Neural crest cell (in vitro differentiated cells): Measurements from ENCODE around the gene ANKRD63. TPM values are rescaled to one million over a fixed set of nuclear protein-coding genes. Genes with fewer than 3 reads are reported as not detected.

ENCODE experiments used
- DNase-seq: peaks from one replicate; pipeline ENCODE4 v3.0.0; 2021; ENCODE audit warnings: low read depth, mixed read lengths, low spot score
- H3K27ac Mint-ChIP-seq: one replicate; pipeline ENCODE4 v1.8.0; 2021; ENCODE audit warnings: mild to moderate bottlenecking, mixed read lengths; ENCODE audit not compliant: unreplicated experiment
- H3K27me3 Mint-ChIP-seq: 2 replicates; pipeline ENCODE4 v1.8.0; 2021; ENCODE audit warnings: low read depth, mild to moderate bottlenecking, mixed read lengths
- H3K36me3 Mint-ChIP-seq: 2 replicates; pipeline ENCODE4 v1.8.0; 2021; ENCODE audit warnings: low read depth, mild to moderate bottlenecking, mixed read lengths
- H3K4me1 Mint-ChIP-seq: 2 replicates; pipeline ENCODE4 v1.8.0; 2021; ENCODE audit warnings: mixed read lengths
- H3K4me3 Mint-ChIP-seq: one replicate; pipeline ENCODE4 v1.8.0; 2021; ENCODE audit warnings: mild to moderate bottlenecking, mixed read lengths
- H3K9me3 Mint-ChIP-seq: 2 replicates; pipeline ENCODE4 v1.8.0; 2021; ENCODE audit warnings: mixed read lengths
- CTCF ChIP-seq: fragments of 200-600 bp; sonication (generic); conservative IDR thresholded peaks from 2 replicates; pipeline ENCODE4 v1.5.0; 2021; ENCODE audit warnings: antibody characterized with exemption, mild to moderate bottlenecking
- total RNA-seq: library from RNA; stranded (reverse); gene quantifications from 2 replicates; pipeline ENCODE4 v1.2.1, GENCODE V29; 2021

Gene ANKRD63
- total RNA-seq, 1 donor from 2014 or later: not detected

DNA sequence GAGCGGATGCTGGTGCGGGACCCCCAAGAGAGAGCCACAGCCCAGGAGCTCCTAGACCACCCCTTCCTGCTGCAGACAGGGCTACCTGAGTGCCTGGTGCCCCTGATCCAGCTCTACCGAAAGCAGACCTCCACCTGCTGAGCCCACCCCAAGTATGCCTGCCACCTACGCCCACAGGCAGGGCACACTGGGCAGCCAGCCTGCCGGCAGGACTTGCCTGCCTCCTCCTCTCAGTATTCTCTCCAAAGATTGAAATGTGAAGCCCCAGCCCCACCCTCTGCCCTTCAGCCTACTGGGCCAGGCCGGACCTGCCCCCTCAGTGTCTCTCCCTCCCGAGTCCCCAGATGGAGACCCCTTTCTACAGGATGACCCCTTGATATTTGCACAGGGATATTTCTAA, 6.9 kb downstream of the ANKRD63 start:
- no peak overlapping the region for H3K4me3 Mint-ChIP-seq
- no peaks in the 10 kb centered on the region for H3K9me3 Mint-ChIP-seq
- H3K4me1 Mint-ChIP-seq: peaks cover 10% of the 10 kb centered on the region
- no peak for DNase-seq
- H3K27ac Mint-ChIP-seq: no peak overlapping the region
- TF ChIP-seq CTCF: no peak
- no peaks in the 10 kb centered on the region for H3K36me3 Mint-ChIP-seq
- peaks cover 50% of the 10 kb centered on the region for H3K27me3 Mint-ChIP-seq

GRCh38 chr15:40275523-40275922, 7.3 kb downstream of the ANKRD63 start:
- TF ChIP-seq CTCF: no peak
- Mint-ChIP-seq H3K9me3 (no peaks in the 10 kb centered on the region), H3K36me3 (no peaks in the 10 kb centered on the region)

DNA sequence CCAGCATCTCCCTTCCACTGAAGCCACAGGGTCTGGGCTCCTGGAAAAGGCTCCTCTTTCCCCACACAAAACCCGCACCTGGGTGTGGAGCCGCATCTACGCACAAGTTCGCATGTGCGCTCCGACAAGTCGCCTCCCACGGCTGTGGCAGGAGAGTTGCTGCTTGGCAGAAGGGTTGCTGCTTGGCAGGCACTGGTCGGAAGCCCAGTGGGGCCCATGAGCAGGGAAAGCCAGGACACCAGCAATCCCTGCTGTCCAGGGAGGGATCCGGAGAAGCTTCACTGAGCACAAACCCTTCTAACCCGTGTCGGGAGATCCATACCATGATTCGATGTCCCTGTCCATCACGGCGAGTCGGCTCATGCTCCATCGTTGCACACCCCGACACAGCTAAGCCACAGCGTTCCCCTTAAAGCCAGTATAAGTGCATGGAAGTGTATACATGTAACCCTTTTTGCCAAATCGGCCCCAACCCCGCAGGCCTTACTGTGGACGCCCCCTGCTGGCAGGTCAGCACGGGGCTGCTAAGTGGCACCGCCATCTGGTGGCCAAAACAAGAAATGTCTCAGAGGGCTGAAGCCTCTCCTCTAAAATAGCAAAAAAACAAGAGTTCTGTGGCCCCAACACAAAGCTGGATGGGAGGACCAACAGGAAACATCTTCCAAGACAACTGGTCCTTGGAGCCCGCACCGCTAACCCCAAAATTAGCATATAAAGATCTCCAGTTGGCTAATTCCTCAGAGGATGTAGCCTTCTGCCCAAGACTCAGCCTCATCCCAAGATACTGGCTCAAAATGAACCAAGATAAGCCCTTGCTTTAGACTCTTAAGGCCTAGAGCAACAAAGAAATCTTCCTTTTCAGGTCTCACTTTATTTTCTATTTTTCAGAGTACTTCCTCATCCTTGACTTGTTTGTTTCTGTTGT, 8.3 kb downstream of the ANKRD63 start:
- H3K36me3 Mint-ChIP-seq: no peaks in the 10 kb centered on the region
- peak; percentile 100 for TF ChIP-seq CTCF
- no peaks in the 10 kb centered on the region for H3K9me3 Mint-ChIP-seq
- peaks cover 10% of the 10 kb centered on the region for H3K4me1 Mint-ChIP-seq
- no peak overlapping the region for H3K27ac Mint-ChIP-seq
- H3K27me3 Mint-ChIP-seq: peaks cover 36% of the 10 kb centered on the region
- peak; percentile 96 for DNase-seq
- no peak overlapping the region for H3K4me3 Mint-ChIP-seq

More at GRCh38 chr15:40275523-40275922, 7.3 kb downstream of the ANKRD63 start:
- Mint-ChIP-seq H3K27ac (no peak overlapping the region), H3K27me3 (peaks cover 45% of the 10 kb centered on the region), H3K4me3 (no peak overlapping the region), H3K4me1 (peaks cover 10% of the 10 kb centered on the region)
- no peak for DNase-seq

- Mint-ChIP-seq H3K36me3 (no peaks in the 10 kb centered on the region), H3K27ac (no peak overlapping the region), H3K9me3 (no peaks in the 10 kb centered on the region), H3K4me1 (peaks cover 5% of the 10 kb centered on the region), H3K27me3 (peaks cover 24% of the 10 kb centered on the region), H3K4me3 (no peak overlapping the region)
- no peak for DNase-seq
- TF ChIP-seq CTCF: no peak
Measured at GRCh38 chr15:40273428-40273827, 9.4 kb downstream of the ANKRD63 start.

- peaks cover 17% of the 10 kb centered on the region for H3K27me3 Mint-ChIP-seq
- peaks cover 5% of the 10 kb centered on the region for H3K4me1 Mint-ChIP-seq
Measured at GRCh38 chr15:40272485-40273056, 10.3 kb downstream of the ANKRD63 start.

More at GRCh38 chr15:40272485-40273056, 10.3 kb downstream of the ANKRD63 start:
- Mint-ChIP-seq H3K4me3 (no peak overlapping the region), H3K9me3 (no peaks in the 10 kb centered on the region), H3K27ac (no peak overlapping the region), H3K36me3 (no peaks in the 10 kb centered on the region)
- DNase-seq: no peak
- no peak for TF ChIP-seq CTCF
